ENCODE results near the gene GASK1A.

DNA sequence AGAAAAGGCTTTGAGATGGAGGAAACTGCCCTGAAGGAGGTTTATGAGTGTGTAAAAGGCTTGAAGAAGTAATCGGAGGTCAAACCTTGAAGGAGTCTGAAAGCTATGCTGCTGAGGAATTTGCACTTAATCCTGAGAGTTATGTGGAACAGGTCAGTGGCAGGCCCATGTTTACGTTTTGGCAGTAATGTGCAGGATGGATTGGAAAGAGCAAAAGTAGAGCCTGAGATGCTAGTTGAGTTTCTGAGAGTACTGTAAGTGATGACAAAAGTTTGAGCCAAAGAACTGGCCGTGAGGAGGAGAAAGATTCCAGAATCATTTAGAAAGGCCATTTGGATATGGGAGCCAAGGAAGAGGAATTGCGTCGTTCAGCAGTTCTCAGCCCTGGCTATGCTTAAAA, 3.2 kb upstream of the GASK1A start:
- TF ChIP-seq, protein P1, sequence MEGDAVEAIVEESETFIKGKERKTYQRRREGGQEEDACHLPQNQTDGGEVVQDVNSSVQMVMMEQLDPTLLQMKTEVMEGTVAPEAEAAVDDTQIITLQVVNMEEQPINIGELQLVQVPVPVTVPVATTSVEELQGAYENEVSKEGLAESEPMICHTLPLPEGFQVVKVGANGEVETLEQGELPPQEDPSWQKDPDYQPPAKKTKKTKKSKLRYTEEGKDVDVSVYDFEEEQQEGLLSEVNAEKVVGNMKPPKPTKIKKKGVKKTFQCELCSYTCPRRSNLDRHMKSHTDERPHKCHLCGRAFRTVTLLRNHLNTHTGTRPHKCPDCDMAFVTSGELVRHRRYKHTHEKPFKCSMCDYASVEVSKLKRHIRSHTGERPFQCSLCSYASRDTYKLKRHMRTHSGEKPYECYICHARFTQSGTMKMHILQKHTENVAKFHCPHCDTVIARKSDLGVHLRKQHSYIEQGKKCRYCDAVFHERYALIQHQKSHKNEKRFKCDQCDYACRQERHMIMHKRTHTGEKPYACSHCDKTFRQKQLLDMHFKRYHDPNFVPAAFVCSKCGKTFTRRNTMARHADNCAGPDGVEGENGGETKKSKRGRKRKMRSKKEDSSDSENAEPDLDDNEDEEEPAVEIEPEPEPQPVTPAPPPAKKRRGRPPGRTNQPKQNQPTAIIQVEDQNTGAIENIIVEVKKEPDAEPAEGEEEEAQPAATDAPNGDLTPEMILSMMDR (conservative IDR thresholded peaks at IDR 0.05), result no peak
- TF ChIP-seq ZFX (IDR thresholded peaks at IDR 0.05), result no peak
